Osteocyte (in vitro differentiated cells): Measurements from ENCODE around the gene CSMD2. TPM values are rescaled to one million over a fixed set of nuclear protein-coding genes. Genes with fewer than 3 reads are reported as not detected.

Experiments
- DNase-seq: peaks from one replicate; pipeline ENCODE4 v3.0.0; 2021; ENCODE audit warnings: mixed read lengths; ENCODE audit not compliant: unreplicated experiment; ENCODE audit errors: extremely low spot score
- H3K27ac Mint-ChIP-seq: one replicate; pipeline ENCODE4 v1.8.0; 2021; ENCODE audit warnings: mild to moderate bottlenecking, mixed read lengths; ENCODE audit not compliant: unreplicated experiment
- H3K27me3 Mint-ChIP-seq: one replicate; pipeline ENCODE4 v1.8.0; 2021; ENCODE audit warnings: mixed read lengths; ENCODE audit not compliant: unreplicated experiment
- H3K36me3 Mint-ChIP-seq: one replicate; pipeline ENCODE4 v1.8.0; 2021; ENCODE audit warnings: mixed read lengths; ENCODE audit not compliant: unreplicated experiment
- H3K4me1 Mint-ChIP-seq: one replicate; pipeline ENCODE4 v1.8.0; 2021; ENCODE audit warnings: mixed read lengths; ENCODE audit not compliant: unreplicated experiment
- H3K4me3 Mint-ChIP-seq: one replicate; pipeline ENCODE4 v1.8.0; 2021; ENCODE audit warnings: mild to moderate bottlenecking, moderate library complexity, mixed read lengths; ENCODE audit not compliant: unreplicated experiment
- H3K9me3 Mint-ChIP-seq: one replicate; pipeline ENCODE4 v1.8.0; 2021; ENCODE audit warnings: mixed read lengths; ENCODE audit not compliant: unreplicated experiment
- total RNA-seq: library from RNA; stranded (reverse); gene quantifications from 2 replicates; pipeline ENCODE4 v1.2.1, GENCODE V29; 2021
- TF ChIP-seq, protein P1 (sequence below): fragments of 200-600 bp; sonication (generic); IDR thresholded peaks from 2 replicates; pipeline ENCODE4 v1.5.0; 2021; ENCODE audit warnings: antibody characterized with exemption, mild to moderate bottlenecking, moderate library complexity

Gene CSMD2
- total RNA-seq, 1 donor from 2014 or later, result not detected

DNA sequence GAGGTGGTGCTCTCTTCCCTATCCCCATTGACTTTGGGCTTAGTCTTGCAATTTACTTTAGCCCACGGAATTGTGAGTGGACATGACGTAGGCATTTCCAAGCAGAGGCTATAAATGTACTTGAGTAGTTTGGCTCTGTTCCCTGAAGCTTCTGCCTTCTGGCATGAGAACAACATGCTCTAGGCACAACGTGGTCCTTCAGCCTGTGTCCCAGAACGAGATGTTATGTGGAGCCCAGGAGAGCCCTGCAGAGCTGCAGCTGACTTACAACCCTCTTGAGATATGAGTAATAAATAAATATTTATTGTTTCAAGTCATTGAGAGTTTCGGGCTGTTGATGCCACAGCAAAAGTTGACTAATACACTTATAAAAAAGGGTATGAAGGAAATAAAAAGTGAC lies 406.3 kb downstream of the CSMD2 start:
- H3K4me3 Mint-ChIP-seq, result no peak overlapping the region
- H3K4me1 Mint-ChIP-seq, result no peaks in the 10 kb centered on the region
- peak; percentile 54 for DNase-seq
- no peaks in the 10 kb centered on the region for H3K27me3 Mint-ChIP-seq
- TF ChIP-seq, protein P1, sequence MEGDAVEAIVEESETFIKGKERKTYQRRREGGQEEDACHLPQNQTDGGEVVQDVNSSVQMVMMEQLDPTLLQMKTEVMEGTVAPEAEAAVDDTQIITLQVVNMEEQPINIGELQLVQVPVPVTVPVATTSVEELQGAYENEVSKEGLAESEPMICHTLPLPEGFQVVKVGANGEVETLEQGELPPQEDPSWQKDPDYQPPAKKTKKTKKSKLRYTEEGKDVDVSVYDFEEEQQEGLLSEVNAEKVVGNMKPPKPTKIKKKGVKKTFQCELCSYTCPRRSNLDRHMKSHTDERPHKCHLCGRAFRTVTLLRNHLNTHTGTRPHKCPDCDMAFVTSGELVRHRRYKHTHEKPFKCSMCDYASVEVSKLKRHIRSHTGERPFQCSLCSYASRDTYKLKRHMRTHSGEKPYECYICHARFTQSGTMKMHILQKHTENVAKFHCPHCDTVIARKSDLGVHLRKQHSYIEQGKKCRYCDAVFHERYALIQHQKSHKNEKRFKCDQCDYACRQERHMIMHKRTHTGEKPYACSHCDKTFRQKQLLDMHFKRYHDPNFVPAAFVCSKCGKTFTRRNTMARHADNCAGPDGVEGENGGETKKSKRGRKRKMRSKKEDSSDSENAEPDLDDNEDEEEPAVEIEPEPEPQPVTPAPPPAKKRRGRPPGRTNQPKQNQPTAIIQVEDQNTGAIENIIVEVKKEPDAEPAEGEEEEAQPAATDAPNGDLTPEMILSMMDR, result no peak
- no peak overlapping the region for H3K27ac Mint-ChIP-seq
- H3K9me3 Mint-ChIP-seq, result peaks cover 37% of the 10 kb centered on the region
- no peaks in the 10 kb centered on the region for H3K36me3 Mint-ChIP-seq

DNA sequence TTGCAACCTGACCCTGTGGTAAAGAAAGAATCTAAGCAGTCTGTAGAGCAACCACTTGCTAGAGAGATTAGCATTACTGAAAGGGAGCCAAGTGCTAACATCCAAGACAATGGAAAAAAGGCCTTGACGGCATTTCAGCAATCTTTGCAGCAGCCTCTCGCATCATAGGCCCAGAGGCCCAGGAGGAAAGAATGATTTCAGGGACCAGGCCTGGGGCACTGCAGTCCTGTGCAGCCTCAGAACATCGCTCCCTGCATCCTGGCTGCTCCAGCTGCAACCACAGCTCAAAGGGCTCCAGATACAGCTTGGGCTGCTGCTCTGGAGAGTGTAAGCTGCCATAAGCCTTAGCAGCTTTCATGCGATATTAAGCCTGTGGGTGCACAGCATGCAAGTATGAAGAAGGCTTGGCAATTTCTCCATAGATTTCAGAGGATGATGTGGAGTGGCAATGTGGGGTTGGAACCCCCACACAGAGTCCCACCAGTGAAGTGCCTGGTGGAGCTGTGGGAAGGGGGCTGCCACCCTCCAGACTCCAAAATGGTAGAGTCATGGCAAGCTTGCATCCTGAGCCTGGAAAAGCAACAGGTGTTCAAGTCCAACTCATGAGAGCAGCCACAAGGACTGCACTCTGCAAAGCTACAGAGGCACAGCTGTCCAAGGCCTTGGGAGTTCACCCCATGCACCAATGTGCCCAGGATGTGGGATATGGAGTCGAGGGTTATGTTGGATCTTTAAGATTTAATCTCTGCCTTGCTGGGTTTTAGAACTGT lies 411.8 kb downstream of the CSMD2 start:
- Mint-ChIP-seq H3K27me3 (no peaks in the 10 kb centered on the region), H3K9me3 (peaks cover 21% of the 10 kb centered on the region), H3K36me3 (no peaks in the 10 kb centered on the region), H3K27ac (no peak overlapping the region), H3K4me3 (no peak overlapping the region), H3K4me1 (no peaks in the 10 kb centered on the region)
- DNase-seq, result no peak
- TF ChIP-seq, protein P1, result no peak

DNA sequence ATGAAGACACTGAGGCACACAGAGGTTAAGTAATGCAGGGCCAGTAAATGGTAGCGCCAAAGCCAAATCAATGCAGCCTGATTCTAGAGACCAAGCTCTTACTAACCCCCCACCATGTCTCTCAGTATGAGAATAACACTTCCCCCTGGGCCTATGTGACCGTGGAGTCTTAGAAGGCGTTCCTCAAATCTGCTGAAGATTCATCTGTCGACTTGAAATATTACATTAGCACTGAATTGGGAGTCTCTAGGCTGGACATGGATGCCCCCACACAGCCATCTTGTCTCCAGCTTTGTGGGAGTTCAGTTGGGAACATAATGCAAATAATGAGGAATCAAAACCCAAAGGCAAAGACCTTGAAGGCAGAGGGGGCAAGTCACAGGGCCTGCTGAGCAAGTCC lies 419.1 kb downstream of the CSMD2 start:
- no peaks in the 10 kb centered on the region for H3K4me1 Mint-ChIP-seq
- no peaks in the 10 kb centered on the region for H3K9me3 Mint-ChIP-seq
- H3K36me3 Mint-ChIP-seq, result no peaks in the 10 kb centered on the region
- no peak overlapping the region for H3K27ac Mint-ChIP-seq
- DNase-seq, result no peak
- H3K4me3 Mint-ChIP-seq, result no peak overlapping the region
- H3K27me3 Mint-ChIP-seq, result no peaks in the 10 kb centered on the region
- TF ChIP-seq, protein P1, result no peak

DNA sequence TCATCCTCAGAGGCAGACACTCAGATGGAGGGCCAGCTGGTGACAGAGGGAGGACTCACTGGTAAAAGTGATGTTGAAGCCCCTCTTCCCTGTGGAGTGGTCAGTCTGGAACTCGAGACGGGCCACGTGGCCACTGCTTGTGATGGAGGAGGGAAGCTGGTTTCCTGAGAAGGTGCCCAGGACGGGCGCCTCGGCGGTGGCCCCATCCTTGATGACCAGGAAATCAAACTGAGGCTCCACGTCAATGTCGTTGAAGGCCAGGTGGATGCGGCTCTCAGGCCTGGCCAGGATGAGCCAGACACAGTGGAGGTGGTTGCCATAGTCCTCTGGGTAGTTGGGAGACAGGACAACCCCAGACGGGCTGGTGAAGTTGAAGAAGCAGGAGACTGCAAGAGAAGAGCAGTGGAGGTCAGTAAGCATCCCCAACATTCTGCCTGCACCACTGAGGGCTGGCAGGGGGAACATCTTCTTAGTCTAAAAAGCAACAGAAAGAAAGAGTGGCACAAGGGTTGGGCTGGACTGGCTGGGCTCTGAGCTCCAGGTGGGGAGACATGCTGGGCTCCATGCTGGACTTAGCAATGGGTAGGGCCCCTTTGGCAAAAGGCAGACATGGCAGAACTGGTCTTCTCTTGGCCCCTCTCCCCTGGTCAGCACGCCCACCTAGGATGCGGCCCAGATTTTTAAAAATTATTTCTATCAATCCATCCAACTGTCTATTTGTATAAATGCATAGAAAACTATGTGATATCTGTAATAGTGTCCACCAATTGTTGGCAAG lies 421.6 kb downstream of the CSMD2 start:
- TF ChIP-seq, protein P1, result no peak
- Mint-ChIP-seq H3K9me3 (no peaks in the 10 kb centered on the region), H3K27ac (no peak overlapping the region), H3K27me3 (no peaks in the 10 kb centered on the region), H3K4me1 (no peaks in the 10 kb centered on the region), H3K36me3 (no peaks in the 10 kb centered on the region), H3K4me3 (no peak overlapping the region)
- DNase-seq, result peak; percentile 75

DNA sequence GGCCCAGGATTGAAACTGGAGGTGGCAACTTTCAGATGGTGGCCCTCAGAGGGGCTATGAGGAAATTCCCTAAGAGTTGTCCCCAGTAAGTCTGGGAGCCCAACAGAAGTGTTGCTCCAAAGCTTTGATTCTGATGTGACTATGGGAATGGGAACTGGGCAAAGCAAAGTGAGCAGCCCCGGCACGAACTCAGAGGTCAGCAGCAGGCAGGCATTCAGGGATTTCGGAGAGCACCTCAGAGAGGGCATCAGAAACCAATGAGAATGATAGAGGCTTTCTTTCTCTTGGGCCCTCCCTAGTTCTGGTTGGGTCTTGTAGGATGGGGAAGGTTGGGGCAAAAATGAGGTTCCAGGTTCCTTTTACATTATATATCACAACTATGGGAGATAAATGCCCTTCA lies 422.4 kb downstream of the CSMD2 start:
- Mint-ChIP-seq H3K36me3 (no peaks in the 10 kb centered on the region), H3K4me3 (no peak overlapping the region), H3K9me3 (no peaks in the 10 kb centered on the region), H3K27ac (no peak overlapping the region), H3K27me3 (no peaks in the 10 kb centered on the region), H3K4me1 (no peaks in the 10 kb centered on the region)
- DNase-seq, result peak; percentile 11
- TF ChIP-seq, protein P1, result no peak
